ENCODE data around the gene CISD1.

- TF ChIP-seq POLR2A (IDR thresholded peaks at IDR 0.05) = no peak
- TF ChIP-seq CTCF (IDR thresholded peaks at IDR 0.05) = no peak
These were observed 462 bp upstream of the CISD1 start for GRCh38 chr10:58268454-58268945.

All from Peyer's patch (tissue), 4 donors.